Memory B cell (primary cell): ENCODE measurements around the gene WNT5B.

Source experiments
- ATAC-seq: fragments of 150-1000 bp; cut with Tn5 transposase; 2 replicates; pipeline ENCODE4 v1.10.0; 2021; ENCODE audit warnings: low read depth, mild to moderate bottlenecking, moderate library complexity
- DNase-seq, 2 donors: peaks; one replicate each; pipeline ENCODE4 v3.0.0; 2022; ENCODE audit warnings: low spot score in 2 of 2
- H3K27ac Mint-ChIP-seq: one replicate; pipeline ENCODE4 v1.8.0; 2022; ENCODE audit warnings: mild to moderate bottlenecking, moderate library complexity, mixed read lengths
- H3K27me3 Mint-ChIP-seq: one replicate; pipeline ENCODE4 v1.8.0; 2022; ENCODE audit warnings: mixed read lengths
- H3K36me3 Mint-ChIP-seq: one replicate; pipeline ENCODE4 v1.8.0; 2022; ENCODE audit warnings: mild to moderate bottlenecking, mixed read lengths
- H3K4me1 Mint-ChIP-seq: one replicate; pipeline ENCODE4 v1.8.0; 2022; ENCODE audit warnings: mixed read lengths
- H3K4me3 Mint-ChIP-seq: one replicate; pipeline ENCODE4 v1.8.0; 2022; ENCODE audit warnings: mild to moderate bottlenecking, moderate library complexity, mixed read lengths
- H3K9me3 Mint-ChIP-seq: one replicate; pipeline ENCODE4 v1.8.0; 2022; ENCODE audit warnings: mixed read lengths

The WNT5B gene

DNA sequence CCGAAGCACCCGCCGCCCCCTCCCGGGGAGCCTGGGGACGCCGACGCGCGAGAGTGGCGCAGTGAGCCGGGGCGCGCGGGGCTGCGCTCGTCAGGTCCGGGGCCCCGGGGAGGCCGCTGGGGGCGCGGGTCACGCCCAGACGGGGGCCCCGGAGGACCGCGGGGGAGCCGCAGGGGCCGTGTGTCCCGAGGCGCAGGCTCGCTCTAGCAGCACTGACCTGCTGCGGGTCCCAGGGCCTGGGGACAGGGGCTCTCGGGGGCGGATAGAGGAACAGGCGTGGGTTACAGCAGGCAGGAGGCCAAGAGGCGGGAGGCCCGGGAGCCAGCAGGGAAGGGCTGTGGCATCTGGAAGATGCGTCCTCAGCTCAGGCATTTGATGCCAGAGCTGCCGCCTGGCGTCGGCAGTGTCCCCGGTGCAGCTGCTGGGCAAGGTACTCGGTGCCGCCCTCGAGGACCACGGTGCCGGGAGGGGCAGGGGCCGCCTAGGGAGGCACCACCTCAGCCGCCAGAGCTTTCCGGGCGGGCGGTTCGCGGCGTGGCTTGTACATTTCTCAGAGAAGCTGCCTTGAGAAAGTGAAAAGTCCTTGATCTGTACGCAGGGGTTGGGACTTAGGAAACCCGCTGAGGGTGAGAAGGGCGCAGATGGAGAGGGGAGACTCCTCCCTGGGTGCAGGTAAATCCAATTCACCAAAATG, 1.2 kb downstream of the WNT5B start:
- Mint-ChIP-seq H3K36me3 (no peaks in the 10 kb centered on the region), H3K4me3 (peak overlapping the region; percentile 68)
- DNase-seq, result peak; percentile 29 to 48

GRCh38 chr12:1630827-1631591, 2.0 kb downstream of the WNT5B start:
- Mint-ChIP-seq H3K27me3 (peaks cover 24% of the 10 kb centered on the region), H3K4me3 (peak overlapping the region; percentile 68), H3K9me3 (no peaks in the 10 kb centered on the region), H3K27ac (no peak overlapping the region), H3K36me3 (no peaks in the 10 kb centered on the region), H3K4me1 (peaks cover 20% of the 10 kb centered on the region)
- ATAC-seq (no peak), DNase-seq (no peak)

More for the DNA sequence above, 1.2 kb downstream of the WNT5B start:
- Mint-ChIP-seq H3K27ac (no peak overlapping the region), H3K4me1 (peaks cover 20% of the 10 kb centered on the region), H3K9me3 (no peaks in the 10 kb centered on the region), H3K27me3 (peaks cover 24% of the 10 kb centered on the region)
- peak; percentile 66 for ATAC-seq

- Mint-ChIP-seq H3K9me3 (no peaks in the 10 kb centered on the region), H3K36me3 (no peaks in the 10 kb centered on the region), H3K27ac (no peak overlapping the region), H3K4me1 (peaks cover 20% of the 10 kb centered on the region), H3K4me3 (no peak overlapping the region), H3K27me3 (peaks cover 27% of the 10 kb centered on the region)
- ATAC-seq (no peak), DNase-seq (no peak)
Observed at GRCh38 chr12:1632702-1633101, 3.7 kb downstream of the WNT5B start.

GRCh38 chr12:1633459-1633858, 4.4 kb downstream of the WNT5B start:
- DNase-seq (no peak), ATAC-seq (no peak)
- H3K4me1 Mint-ChIP-seq, result peaks cover 20% of the 10 kb centered on the region
- H3K9me3 Mint-ChIP-seq, result no peaks in the 10 kb centered on the region
- no peak overlapping the region for H3K4me3 Mint-ChIP-seq
- H3K27me3 Mint-ChIP-seq, result peaks cover 27% of the 10 kb centered on the region
- H3K36me3 Mint-ChIP-seq, result no peaks in the 10 kb centered on the region
- no peak overlapping the region for H3K27ac Mint-ChIP-seq

DNA sequence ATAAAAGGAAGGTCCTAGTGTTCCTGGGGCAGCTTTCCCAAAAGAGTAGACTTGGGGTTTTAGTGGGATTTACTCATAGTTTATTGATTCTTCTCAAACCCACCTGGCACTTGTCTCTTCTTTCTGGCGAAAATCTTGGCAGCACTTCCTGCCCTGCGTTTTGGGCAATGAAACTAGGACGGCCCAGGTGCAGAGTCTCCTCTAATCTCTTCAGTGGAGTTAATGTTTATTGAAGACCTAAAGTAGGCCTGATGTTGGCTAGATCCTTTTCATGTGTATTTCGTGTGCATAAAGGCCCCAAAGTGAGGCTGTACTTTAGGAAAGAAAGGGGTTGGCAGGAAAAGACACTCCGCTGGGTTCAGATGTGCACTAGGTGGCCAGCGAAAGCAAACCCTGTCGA, 5.1 kb downstream of the WNT5B start:
- H3K4me3 Mint-ChIP-seq, result no peak overlapping the region
- H3K36me3 Mint-ChIP-seq, result no peaks in the 10 kb centered on the region
- peaks cover 26% of the 10 kb centered on the region for H3K27me3 Mint-ChIP-seq
- H3K4me1 Mint-ChIP-seq, result peaks cover 17% of the 10 kb centered on the region
- DNase-seq (no peak), ATAC-seq (no peak)
- no peak overlapping the region for H3K27ac Mint-ChIP-seq
- no peaks in the 10 kb centered on the region for H3K9me3 Mint-ChIP-seq

DNA sequence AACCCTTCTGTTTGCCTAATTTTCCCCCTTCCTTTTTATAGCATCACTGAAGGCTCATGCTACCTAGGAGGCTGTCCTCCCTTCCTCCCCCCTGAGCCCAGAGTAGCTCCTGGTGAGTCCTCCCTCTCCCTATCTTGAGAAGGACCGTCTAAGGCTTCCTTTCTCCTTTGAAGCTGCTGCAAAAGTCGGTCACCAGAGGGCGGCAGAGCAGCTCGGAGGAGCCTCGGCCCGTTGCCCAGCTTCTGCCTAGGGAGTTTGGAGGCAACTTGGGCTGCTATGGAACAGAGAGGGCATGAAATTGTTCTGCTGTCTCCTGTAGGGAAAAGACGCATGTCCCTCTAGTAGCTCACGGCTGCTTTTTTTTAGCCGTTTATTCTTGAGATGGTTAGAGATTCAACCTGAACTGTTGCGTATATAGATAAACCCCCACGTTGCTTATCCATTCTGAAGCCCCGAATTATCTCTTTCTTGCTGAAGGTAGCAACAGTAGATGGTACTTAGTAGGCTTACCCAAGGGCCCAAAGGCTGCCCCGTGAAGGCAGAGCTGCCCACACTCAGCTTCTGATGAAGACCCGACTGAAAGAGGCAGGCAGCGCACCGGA, 5.7 kb downstream of the WNT5B start:
- H3K36me3 Mint-ChIP-seq, result no peaks in the 10 kb centered on the region

DNA sequence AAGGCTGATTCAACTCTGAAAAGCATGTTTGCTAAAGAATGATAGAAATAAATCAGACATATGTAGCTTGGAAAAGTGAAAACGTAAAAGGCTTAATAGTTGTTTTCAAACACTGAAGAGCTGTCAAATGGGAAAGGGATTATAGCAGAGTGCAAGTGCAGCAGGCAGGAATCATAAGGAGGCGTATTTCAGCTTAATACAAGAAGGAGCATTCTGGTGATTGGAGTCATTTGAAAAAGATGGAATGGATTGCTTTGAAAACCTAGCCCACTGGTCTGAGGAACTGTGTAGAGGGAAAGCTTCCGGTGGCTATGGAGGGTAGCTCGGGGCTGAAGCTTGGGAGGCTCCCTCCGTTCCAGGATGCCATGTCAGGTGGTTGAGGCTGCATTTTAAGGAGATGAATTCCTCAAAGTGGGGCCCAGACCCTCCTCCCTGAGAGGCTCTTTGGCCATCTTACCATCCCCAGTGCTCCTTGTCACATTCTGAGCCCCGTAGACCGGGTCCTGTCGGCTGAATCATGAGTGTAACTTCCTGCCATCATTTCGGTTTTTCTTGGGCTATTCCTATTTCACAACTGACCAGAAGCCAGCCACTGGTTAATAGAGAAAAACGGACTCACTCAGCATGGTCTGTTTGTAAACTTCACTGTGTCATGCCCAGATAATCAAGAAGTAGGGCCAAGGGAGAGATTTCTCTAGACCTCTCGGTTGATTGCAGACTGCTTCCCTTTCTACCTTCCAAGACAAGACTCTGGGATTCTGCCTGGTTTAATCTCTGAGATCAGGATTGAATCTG, 6.5 kb downstream of the WNT5B start:
- no peak for ATAC-seq
- H3K4me1 Mint-ChIP-seq, result peaks cover 7% of the 10 kb centered on the region
- H3K9me3 Mint-ChIP-seq, result no peaks in the 10 kb centered on the region
- no peak overlapping the region for H3K27ac Mint-ChIP-seq
- DNase-seq, result no peak
- no peak overlapping the region for H3K4me3 Mint-ChIP-seq
- H3K27me3 Mint-ChIP-seq, result peaks cover 22% of the 10 kb centered on the region
- H3K36me3 Mint-ChIP-seq, result no peaks in the 10 kb centered on the region

More for the DNA sequence above, 5.7 kb downstream of the WNT5B start:
- Mint-ChIP-seq H3K27ac (no peak overlapping the region), H3K4me1 (peaks cover 11% of the 10 kb centered on the region), H3K27me3 (peaks cover 21% of the 10 kb centered on the region), H3K9me3 (no peaks in the 10 kb centered on the region), H3K4me3 (no peak overlapping the region)
- ATAC-seq (peak; percentile 61), DNase-seq (peak; percentile 56)

- Mint-ChIP-seq H3K27ac (no peak overlapping the region), H3K9me3 (no peaks in the 10 kb centered on the region), H3K27me3 (peaks cover 11% of the 10 kb centered on the region), H3K36me3 (no peaks in the 10 kb centered on the region), H3K4me1 (peaks cover 3% of the 10 kb centered on the region), H3K4me3 (no peak overlapping the region)
- no peak for DNase-seq
- ATAC-seq, result no peak
Observed at GRCh38 chr12:1638203-1638602, 9.2 kb downstream of the WNT5B start.

- Mint-ChIP-seq H3K4me1 (peaks cover 1% of the 10 kb centered on the region), H3K27me3 (peaks cover 9% of the 10 kb centered on the region), H3K36me3 (no peaks in the 10 kb centered on the region), H3K9me3 (no peaks in the 10 kb centered on the region), H3K4me3 (no peak overlapping the region), H3K27ac (no peak overlapping the region)
- no peak for ATAC-seq
- no peak for DNase-seq
Observed at GRCh38 chr12:1639538-1639937, 10.5 kb downstream of the WNT5B start.

DNA sequence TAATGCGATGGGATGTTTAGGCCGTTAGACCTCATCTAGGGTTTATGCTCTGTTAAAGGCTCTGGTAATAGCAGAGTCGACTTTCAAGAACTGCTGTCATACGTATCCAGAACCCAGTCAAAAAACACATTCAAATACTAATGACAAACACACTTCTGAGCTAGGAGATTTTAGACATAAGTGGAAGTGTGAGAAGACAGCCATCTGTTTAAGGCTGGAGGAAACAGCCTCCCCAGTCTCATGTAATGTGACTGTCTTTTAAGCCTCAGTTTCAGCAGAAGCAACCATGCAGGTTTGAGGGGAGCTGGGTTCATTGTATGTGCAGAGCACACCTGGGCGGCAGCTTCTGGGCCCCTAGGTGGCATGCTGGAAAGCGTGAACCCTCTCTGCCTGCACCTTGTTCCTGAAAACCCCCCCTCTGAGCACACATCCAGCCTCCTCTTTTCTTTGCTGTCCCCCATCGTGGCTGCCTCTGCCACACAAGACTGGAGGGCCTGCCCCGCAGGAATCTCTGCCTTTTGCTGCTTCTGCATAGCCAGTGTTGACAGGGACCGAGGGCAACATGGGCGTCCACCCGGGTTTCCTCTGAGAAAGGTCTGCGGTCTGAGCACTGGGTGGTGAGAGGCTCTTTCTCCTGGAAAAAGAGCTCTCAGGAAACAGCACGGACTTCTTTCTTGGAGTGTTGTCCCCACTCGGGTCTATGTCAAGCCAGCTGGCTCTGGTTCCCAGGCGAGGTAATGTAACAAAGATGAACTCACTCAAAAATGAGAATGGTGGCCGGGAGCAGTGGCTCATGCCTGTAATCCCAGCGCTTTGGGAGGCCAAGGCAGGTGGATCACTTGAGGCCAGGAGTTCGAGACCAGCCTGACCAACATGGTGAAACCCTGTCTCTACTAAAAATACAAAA, 11.6 kb downstream of the WNT5B start:
- Mint-ChIP-seq H3K27ac (no peak overlapping the region), H3K27me3 (peaks cover 9% of the 10 kb centered on the region), H3K9me3 (no peaks in the 10 kb centered on the region), H3K36me3 (no peaks in the 10 kb centered on the region), H3K4me3 (no peak overlapping the region), H3K4me1 (peaks cover 4% of the 10 kb centered on the region)
- ATAC-seq (no peak), DNase-seq (no peak)

GRCh38 chr12:1642513-1642912, 13.5 kb downstream of the WNT5B start:
- H3K4me3 Mint-ChIP-seq, result no peak overlapping the region
- DNase-seq, result no peak
- H3K27ac Mint-ChIP-seq, result no peak overlapping the region
- no peak for ATAC-seq
- H3K36me3 Mint-ChIP-seq, result no peaks in the 10 kb centered on the region
- peaks cover 8% of the 10 kb centered on the region for H3K27me3 Mint-ChIP-seq
- no peaks in the 10 kb centered on the region for H3K9me3 Mint-ChIP-seq
- peaks cover 17% of the 10 kb centered on the region for H3K4me1 Mint-ChIP-seq

- no peak overlapping the region for H3K4me3 Mint-ChIP-seq
- peaks cover 8% of the 10 kb centered on the region for H3K27me3 Mint-ChIP-seq
- no peaks in the 10 kb centered on the region for H3K36me3 Mint-ChIP-seq
- no peaks in the 10 kb centered on the region for H3K9me3 Mint-ChIP-seq
- ATAC-seq, result no peak
- H3K27ac Mint-ChIP-seq, result no peak overlapping the region
- peaks cover 18% of the 10 kb centered on the region for H3K4me1 Mint-ChIP-seq
- DNase-seq, result no peak
Observed at GRCh38 chr12:1643043-1643442, 14.0 kb downstream of the WNT5B start.

- Mint-ChIP-seq H3K4me3 (no peak overlapping the region), H3K4me1 (peaks cover 18% of the 10 kb centered on the region), H3K27me3 (peaks cover 8% of the 10 kb centered on the region), H3K9me3 (no peaks in the 10 kb centered on the region), H3K36me3 (no peaks in the 10 kb centered on the region), H3K27ac (no peak overlapping the region)
- DNase-seq, result no peak
- ATAC-seq, result no peak
Observed at GRCh38 chr12:1643905-1644533, 15.0 kb downstream of the WNT5B start.
